ENCODE measurements around the gene SNRPB.

- TF ChIP-seq, protein P1, sequence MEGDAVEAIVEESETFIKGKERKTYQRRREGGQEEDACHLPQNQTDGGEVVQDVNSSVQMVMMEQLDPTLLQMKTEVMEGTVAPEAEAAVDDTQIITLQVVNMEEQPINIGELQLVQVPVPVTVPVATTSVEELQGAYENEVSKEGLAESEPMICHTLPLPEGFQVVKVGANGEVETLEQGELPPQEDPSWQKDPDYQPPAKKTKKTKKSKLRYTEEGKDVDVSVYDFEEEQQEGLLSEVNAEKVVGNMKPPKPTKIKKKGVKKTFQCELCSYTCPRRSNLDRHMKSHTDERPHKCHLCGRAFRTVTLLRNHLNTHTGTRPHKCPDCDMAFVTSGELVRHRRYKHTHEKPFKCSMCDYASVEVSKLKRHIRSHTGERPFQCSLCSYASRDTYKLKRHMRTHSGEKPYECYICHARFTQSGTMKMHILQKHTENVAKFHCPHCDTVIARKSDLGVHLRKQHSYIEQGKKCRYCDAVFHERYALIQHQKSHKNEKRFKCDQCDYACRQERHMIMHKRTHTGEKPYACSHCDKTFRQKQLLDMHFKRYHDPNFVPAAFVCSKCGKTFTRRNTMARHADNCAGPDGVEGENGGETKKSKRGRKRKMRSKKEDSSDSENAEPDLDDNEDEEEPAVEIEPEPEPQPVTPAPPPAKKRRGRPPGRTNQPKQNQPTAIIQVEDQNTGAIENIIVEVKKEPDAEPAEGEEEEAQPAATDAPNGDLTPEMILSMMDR (IDR thresholded peaks at IDR 0.05; ENCODE audit: low read depth, low read length, poor library complexity, severe bottlenecking), result no peak
- no peak for TF ChIP-seq EZH2phosphoT487 (IDR thresholded peaks at IDR 0.05; ENCODE audit: borderline replicate concordance, low read length)
These were observed 39.2 kb upstream of the SNRPB start for GRCh38 chr20:2509794-2510193.
